Left kidney (tissue), 8 donors: ENCODE results near the gene MMP28. TPM values are rescaled to one million over a fixed set of nuclear protein-coding genes. Genes with fewer than 3 reads are reported as not detected.
A peak's percentile ranks its signal among the peaks of the same experiment; 100 is the strongest.

Experiments used
- DNase-seq: peaks from one replicate; pipeline ENCODE4 v3.0.0-alpha.2; 2013
- long read RNA-seq, 8 donors: transcript quantifications; one replicate each; lab custom pipeline, GENCODE V29; 2026
- polyA plus RNA-seq: library from polyadenylated mRNA; unstranded; fragments of 120-200 nt; gene quantifications from one replicate; pipeline ENCODE4 v1.2.1, GENCODE V29; 2013; ENCODE audit not compliant: insufficient read length

The MMP28 gene, protein sequence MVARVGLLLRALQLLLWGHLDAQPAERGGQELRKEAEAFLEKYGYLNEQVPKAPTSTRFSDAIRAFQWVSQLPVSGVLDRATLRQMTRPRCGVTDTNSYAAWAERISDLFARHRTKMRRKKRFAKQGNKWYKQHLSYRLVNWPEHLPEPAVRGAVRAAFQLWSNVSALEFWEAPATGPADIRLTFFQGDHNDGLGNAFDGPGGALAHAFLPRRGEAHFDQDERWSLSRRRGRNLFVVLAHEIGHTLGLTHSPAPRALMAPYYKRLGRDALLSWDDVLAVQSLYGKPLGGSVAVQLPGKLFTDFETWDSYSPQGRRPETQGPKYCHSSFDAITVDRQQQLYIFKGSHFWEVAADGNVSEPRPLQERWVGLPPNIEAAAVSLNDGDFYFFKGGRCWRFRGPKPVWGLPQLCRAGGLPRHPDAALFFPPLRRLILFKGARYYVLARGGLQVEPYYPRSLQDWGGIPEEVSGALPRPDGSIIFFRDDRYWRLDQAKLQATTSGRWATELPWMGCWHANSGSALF
- polyA plus RNA-seq, result 1.2 TPM
- long read RNA-seq, donor 1, partial matches to known transcripts, result 91 of 92 reads
- long read RNA-seq, donor 1, other reads (novel, unspliced or antisense), result 0 of 92 reads
- long read RNA-seq, donor 2, partial matches to known transcripts, result 0 of 1 reads
- long read RNA-seq, donor 2, other reads (novel, unspliced or antisense), result 0 of 1 reads
- long read RNA-seq, donor 3, result 0 reads
- long read RNA-seq, donor 4, result 0 reads
- long read RNA-seq, donor 5, partial matches to known transcripts, result 0 of 2 reads
- long read RNA-seq, donor 5, other reads (novel, unspliced or antisense), result 0 of 2 reads
- long read RNA-seq, donor 6, result 0 reads
- long read RNA-seq, donor 7, result 0 reads
- long read RNA-seq, donor 8, result 0 reads

DNA sequence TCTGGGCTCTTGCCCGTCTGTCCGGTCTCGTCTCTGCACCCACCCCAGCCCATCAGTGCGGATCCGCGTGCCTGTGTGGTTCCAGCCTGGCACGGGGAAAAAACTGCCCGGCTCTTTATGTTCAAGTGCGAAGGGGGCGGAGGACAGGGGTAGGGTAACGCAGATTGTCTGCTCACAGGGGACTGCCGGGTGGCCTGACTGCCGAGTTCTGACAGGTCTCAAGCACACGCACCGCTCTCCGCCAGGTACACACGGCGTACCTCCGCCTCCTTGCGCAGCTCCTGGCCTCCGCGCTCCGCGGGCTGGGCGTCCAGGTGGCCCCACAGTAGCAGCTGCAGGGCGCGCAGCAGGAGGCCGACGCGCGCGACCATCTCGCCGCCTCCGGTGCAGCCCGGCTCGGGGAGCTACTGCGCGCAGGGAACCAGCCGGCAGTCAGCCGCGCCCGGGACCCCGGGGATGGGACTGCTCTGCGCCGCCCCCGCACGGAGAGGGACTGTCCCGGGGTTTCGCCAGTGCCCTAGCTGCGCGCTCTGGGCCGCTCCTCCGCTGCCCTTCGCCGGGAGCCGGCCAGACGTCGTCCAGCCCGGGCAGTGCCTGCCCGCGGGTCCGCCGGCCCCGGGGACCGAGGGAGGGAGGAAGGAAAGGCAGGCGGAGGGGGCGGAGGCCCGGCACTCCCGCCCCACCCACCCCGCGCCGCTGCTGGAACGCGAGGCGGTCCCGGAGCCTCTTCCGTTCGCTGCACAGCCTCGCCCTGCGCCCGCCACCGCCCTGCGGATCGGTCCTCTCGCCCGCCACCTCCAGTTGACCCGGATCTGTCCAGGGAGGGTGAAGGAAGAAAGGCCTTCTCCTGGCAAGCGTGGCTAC, at the start of gene MMP28:
TSS of gene MMP28 (minus strand) at position 635 of the 864 bp plus-strand sequence. CDS start at position 371, 264 bp downstream.
- DNase-seq, result no peak

- DNase-seq, result no peak
These were observed 49.1 kb upstream of the MMP28 start for GRCh38 chr17:35844547-35844946.

- no peak for DNase-seq
These were observed 48.3 kb upstream of the MMP28 start for GRCh38 chr17:35843698-35844097.

- no peak for DNase-seq
These were observed 46.8 kb upstream of the MMP28 start for GRCh38 chr17:35842239-35842638.

DNA sequence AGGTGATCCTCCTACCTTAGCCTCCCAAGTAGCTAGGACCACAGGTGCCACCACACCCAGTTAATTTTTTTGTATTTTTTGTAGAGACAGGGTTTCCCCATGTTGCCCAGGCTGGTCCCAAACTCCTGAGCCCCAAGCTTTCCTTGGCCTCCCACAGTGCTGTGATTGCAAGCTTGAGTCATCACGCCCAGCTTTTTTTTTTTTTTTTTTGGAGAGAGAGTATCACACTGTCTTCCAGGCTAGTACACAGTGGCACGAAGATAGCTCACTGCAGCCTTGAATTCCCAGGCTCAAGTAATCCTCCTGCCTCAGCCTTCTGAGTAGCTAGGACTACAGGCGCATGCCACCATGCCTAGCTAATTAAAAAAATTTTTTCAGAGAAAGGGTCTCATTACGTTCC, 46.1 kb upstream of the MMP28 start:
- DNase-seq, result no peak

DNA sequence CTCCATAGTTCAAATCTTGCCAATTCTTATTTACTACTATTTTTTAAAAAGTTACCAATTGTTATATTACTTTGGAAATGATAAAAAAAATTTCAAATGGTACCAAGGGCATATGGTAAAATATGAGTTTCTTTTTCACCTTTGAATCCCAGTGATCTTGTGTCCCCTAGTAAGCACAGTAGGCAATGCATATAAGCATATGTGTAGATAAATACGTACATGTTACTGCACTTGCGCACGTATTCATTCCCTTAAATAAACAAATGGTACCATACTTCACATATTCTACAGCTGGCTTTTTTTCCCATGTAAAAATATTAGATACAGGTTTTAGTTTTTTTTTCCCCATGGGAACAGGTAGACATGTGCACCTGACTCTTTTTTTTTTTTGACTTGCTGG, 45.7 kb upstream of the MMP28 start:
- no peak for DNase-seq

- DNase-seq, result no peak
These were observed 29.8 kb upstream of the MMP28 start for GRCh38 chr17:35825206-35825605.

DNA sequence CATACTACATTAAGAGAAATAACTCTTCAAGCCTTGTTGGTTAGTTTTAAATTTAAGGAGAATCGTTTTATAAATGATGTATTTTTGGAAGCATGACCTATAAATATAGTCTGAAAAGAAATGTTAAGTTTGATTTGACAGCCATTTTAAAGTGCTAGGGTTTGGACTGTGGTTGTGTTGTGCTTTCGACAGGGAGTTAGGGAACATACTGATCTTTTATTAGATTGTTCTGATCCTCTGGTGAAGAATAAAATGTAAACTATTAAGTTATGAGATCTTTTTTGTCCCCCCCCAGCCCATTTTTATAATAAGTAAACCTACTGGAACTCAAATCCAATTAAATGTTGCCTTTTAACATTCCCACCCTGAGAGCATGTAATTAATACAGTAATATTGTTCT, 25.9 kb upstream of the MMP28 start:
- no peak for DNase-seq

DNA sequence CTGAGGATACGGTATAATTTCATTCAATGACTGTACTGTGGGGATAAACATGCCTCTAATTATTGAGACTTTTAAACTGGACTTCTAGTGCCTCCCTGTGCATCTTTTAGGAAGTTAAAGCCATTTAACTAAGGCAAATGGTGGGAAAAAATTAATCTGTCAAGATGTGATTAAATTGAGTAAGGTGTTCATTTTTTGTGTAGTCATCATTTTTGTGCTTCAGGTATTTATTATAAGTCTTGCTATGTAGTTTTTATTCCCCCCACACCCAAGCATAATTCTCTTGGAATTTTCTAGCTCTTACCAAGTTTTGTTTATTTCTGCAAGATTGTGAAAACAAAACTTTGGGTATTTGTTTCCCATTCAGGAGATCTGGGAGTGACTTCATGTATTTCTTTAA, 24.0 kb upstream of the MMP28 start:
- DNase-seq, result no peak

DNA sequence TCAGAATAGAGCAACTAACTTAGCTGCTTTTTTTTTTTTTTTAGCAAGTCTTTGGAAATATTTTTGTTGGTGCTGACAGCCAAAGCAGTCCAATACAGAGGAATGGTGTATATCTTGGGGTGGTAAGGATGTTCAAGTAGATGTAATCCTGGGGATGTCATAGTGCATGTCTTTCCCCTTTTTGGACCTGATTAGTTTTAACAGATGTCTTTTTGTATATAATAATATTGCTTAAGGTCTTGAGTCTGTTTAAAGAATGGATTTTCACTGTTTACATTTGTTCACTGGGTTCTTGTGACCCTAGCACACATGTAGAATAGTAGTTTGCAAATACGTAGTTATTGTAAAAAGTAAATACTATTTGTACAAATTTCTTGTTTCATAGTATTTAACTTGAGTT, 21.8 kb upstream of the MMP28 start:
- DNase-seq, result no peak

- no peak for DNase-seq
These were observed 21.3 kb upstream of the MMP28 start for GRCh38 chr17:35816723-35817122.

DNA sequence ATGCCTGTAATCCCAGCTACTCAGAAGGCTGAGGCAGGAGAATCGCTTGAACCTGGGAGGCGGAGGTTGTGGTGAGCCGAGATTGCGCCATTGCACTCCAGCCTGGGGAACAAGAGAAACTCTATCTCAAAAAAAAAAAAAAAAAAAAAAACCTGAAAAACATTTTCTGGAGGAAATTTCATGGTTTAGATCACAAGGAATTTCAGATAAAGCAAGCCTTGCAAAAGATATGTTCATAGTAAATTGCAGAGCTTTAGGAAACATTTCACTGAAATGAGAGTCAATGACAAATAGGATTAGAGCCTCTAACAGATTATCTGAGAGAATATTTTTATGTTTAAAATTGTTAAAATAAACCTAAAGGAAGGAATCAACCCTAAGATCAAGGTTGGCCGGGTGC, 17.0 kb upstream of the MMP28 start:
- DNase-seq, result no peak

DNA sequence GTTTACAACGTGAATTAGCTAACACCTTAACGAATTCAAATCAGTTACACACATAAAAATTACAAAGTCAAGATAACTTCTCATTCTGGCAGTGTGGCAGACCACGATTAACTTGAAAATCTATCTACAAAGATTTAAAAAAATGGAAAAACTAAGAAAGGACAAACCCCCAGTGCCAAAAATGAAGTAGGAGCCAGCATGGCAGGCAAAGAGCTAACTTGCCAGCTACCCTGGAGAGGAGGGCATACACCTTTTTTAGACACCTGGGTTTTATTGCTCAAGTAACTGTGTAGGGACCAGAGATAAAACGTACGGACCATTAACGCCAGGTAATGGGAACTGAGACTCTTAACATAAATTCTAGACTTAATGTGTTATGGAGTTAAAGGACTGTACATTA, 16.3 kb upstream of the MMP28 start:
- no peak for DNase-seq

DNA sequence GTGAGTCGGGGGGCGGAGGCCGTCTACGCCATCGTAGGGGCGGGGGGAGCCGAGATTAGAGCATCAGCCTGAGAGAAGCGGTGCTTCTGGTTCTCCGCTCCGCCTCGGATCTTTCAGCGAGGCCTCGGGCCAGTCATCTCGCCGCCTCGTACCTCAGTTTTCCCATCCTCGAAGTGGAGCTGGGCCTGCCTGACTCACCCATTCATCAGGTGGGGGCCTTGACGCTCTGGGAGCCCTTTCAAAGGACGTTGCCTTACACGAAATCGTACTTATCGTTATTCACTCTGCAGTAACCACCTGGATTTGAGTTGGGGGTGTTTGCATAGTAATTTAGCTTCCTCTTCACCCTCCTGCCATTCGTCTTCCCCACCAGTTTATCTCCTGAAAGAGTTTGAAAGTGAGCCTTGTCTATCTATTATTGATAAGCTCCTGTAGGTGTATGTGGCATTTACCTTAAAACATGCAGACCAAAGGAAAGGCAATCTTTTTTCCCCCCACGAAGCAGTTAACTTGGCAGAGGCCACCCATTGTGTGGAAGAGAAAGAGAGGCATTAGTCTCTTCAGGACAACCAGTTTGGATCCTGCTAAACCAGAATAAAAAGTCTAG, 14.5 kb upstream of the MMP28 start:
- no peak for DNase-seq

- peak; percentile 98 for DNase-seq
These were observed 13.8 kb upstream of the MMP28 start, which contains the start of gene TAF15 for GRCh38 chr17:35808962-35809854. TAF15 (plus strand) TSS chr17:35809484; CDS start chr17:35809570, 86 bp downstream.

DNA sequence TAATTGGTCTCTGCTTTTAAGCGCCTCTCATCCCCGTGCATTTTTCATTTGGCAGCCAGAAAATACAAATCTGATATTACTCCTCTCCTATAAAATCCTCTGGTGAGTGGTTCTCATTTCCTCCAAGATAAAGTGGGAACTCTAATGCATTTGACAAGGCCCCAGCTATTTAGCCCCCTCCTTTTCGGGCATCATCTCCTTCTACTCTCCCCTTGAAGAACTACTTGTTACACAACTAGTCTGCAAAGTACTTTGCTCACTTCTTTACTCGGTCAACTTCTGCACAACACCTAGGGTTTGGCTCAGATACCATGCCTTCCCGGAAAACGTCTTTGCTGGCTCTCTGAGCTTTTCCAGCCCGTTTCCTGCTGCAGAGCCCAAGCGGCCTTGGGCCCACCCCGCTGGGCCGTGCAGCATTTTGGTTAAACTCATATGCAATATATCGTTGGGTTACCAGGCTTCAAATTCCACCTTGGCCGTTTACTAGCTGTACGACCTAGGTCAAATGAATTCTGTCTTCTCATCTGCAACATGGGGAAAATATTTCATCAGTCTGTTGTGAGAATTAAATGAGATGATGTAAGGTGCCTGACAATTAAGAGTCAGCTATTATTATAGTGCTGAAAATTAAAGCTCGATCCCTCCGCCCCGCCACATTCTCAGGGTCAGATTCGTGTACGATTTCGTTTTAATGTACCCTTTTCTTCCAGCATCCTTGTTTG, 13.0 kb upstream of the MMP28 start:
- no peak for DNase-seq

DNA sequence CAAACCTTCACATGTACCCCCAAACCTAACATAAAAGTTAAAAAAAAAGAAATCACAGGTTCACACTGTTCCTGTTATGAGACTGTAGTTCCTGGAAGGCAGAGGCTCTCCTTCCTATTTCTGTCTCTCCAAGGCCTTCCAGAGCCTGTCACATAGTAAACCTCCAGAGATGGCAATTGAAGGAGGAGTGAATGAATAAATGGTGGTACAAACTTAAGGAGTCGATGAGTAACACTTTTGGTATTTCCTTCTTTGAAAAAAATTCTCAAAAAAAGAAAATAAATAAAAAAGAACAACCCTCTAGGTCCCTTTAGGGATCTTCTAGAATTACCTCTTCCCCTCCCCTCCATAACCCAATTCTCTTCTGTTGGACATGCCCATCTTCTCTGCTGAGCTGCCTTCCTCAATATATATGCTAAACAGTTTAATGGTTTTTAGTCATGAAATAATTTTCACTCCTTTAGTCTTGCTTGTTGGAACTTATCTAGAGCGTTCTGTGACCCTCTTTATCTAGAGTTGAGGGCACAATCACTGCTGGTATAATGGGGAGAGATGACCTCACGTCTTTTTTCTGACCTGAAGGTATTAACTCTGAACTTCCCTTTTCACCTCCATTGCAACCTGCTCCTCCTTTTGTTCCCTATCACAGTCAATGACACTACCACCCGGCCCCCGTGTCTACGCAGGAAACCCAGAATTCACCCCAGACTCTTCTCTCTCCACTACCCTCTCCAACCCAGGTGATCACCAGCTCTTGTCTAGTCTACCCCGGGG, 12.1 kb upstream of the MMP28 start:
- no peak for DNase-seq

GRCh38 chr17:35804658-35805192, 9.3 kb upstream of the MMP28 start:
- peak; percentile 79 for DNase-seq
